GM21576 (cell line): Measurements from ENCODE around the gene FAM161B.
A peak's percentile ranks its signal among the peaks of the same experiment; 100 is the strongest.
"Not testable (repeated sequence)": the region's sequence is repeated elsewhere in the genome, so short reads cannot be mapped to it uniquely, and the experiment has no call there.

Source experiments
- ATAC-seq: cut with Tn5 transposase; IDR thresholded peaks from one replicate; pipeline ENCODE4 v1.9.1; 2021; ENCODE audit warnings: mild to moderate bottlenecking, moderate library complexity; ENCODE audit not compliant: unreplicated experiment

The FAM161B gene

GRCh38 chr14:73949752-73950734 lies at the start of gene FAM161B, which contains the start of gene COQ6:
FAM161B (minus strand) TSS chr14:73950094; CDS start chr14:73950026, 68 bp downstream.
COQ6 (plus strand) TSS chr14:73950302; CDS start chr14:73950333, 31 bp downstream.
- peak; percentile 88 for ATAC-seq

- ATAC-seq, result no peak
Measured at GRCh38 chr14:73998726-73999125, 48.8 kb upstream of the FAM161B start.

- no peak for ATAC-seq
Measured at GRCh38 chr14:73997944-73998447, 48.1 kb upstream of the FAM161B start.

GRCh38 chr14:73997108-73997943 lies 47.4 kb upstream of the FAM161B start:
- no peak for ATAC-seq

GRCh38 chr14:73996731-73997107 lies 46.8 kb upstream of the FAM161B start:
- ATAC-seq, result no peak

GRCh38 chr14:73995977-73996378 lies 46.1 kb upstream of the FAM161B start:
- ATAC-seq, result no peak

GRCh38 chr14:73994926-73995325 lies 45.0 kb upstream of the FAM161B start:
- not testable (repeated sequence) for ATAC-seq

- no peak for ATAC-seq
Measured at GRCh38 chr14:73991092-73991491, 41.2 kb upstream of the FAM161B start.

GRCh38 chr14:73988656-73989055 lies 38.8 kb upstream of the FAM161B start:
- not testable (repeated sequence) for ATAC-seq

- ATAC-seq, result no peak
Measured at GRCh38 chr14:73988065-73988464, 38.2 kb upstream of the FAM161B start.

GRCh38 chr14:73977896-73978295 lies 28.0 kb upstream of the FAM161B start:
- no peak for ATAC-seq

GRCh38 chr14:73976125-73976524 lies 26.2 kb upstream of the FAM161B start:
- ATAC-seq, result no peak

- ATAC-seq, result no peak
Measured at GRCh38 chr14:73973497-73973896, 23.6 kb upstream of the FAM161B start.

- ATAC-seq, result no peak
Measured at GRCh38 chr14:73968885-73969284, 19.0 kb upstream of the FAM161B start.

- no peak for ATAC-seq
Measured at GRCh38 chr14:73965216-73965615, 15.3 kb upstream of the FAM161B start.

GRCh38 chr14:73961192-73961591 lies 11.3 kb upstream of the FAM161B start:
- ATAC-seq, result no peak

GRCh38 chr14:73958591-73958990 lies 8.7 kb upstream of the FAM161B start:
- ATAC-seq, result no peak

- ATAC-seq, result no peak
Measured at GRCh38 chr14:73955674-73956073, 5.8 kb upstream of the FAM161B start.

- no peak for ATAC-seq
Measured at GRCh38 chr14:73953731-73954130, 3.8 kb upstream of the FAM161B start.

GRCh38 chr14:73945159-73945670 lies 4.7 kb downstream of the FAM161B start:
- ATAC-seq, result no peak
